HG02763 (cell line): ENCODE measurements around the gene KCNK15.
"Not testable (repeated sequence)": the region's sequence is repeated elsewhere in the genome, so short reads cannot be mapped to it uniquely, and the experiment has no call there.

Source experiments
- ATAC-seq: cut with Tn5 transposase; IDR thresholded peaks from one replicate; pipeline ENCODE4 v1.9.1; 2021; ENCODE audit warnings: mild to moderate bottlenecking, moderate library complexity; ENCODE audit not compliant: unreplicated experiment

The KCNK15 gene

DNA sequence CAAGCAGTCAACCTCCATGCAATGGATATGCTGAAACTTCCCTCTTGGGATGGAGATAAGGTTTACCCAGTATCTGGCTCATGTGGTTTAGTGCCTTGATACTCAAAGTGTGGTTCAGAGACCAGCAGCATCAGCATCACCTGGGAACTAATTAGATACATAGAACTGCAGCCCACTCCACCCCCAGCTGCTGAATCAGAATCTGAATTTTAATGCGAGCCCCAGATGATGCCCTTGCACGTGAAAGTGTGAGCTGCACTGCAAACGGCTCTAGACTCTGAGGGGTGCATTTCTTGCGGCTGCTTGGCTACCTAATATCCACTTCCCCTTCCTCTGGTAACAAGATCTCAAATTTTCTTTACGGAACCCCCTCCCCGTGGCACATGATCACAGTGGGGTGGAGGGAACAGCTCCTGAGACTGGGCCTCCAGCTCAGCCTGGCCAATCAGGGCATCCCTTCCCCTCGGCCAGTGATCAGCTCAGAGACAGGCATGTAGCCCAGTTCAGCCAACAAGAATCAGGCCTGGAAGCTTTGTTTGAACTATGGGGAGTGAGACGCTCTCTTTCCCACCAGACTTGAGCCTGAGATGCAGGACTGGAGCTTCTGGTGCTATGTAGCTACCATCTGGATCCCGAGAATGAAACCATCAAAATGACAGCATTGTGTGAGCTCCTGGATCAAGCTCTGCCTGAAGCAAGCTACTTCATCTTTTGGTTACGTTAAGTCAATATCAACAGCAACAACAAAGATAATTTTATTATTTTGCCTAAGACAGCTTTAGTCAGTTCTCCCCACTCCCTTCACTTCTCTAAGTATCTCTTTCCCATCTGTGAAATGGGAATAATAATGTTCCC is 12.8 kb downstream of the KCNK15 start:
- no peak for ATAC-seq

DNA sequence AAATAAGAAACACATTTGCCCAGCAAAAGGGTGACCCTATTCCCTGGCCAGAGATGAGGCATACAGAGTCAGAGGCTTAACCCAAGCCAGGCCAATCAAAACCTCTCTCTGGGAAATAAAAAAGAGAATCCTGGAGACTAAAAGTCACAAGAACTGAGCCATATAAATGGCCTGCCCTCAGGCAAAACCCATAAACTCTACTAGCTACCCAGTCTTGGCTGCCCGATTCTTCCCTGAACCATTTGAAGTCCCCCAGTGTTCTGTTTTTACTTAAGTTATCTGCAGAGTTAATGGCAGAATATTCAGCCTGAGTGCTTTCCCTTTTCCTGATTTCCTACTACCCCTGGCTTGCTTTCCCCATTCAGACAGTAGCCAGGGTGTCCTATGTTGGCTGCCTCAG is 13.9 kb downstream of the KCNK15 start:
- no peak for ATAC-seq

DNA sequence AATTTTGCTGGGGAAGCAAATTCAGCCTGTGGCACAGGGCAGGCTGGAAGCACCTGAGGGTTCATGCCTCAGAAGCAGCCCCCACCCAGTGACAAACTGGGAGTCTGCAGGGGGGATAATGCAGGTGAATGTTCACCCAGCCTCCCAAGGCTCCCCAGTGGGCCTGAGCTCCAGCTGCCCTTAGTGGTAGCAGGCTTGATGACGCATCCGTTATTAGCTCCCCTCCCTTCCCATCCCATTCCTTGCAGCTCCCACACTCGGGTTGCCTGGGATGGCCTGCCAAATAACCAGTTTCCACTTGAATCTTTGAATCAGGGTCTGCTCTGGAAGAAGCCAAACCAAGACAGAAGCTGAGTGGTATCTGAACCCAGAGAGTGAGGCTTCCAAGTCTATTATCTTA is 15.8 kb downstream of the KCNK15 start:
- ATAC-seq = no peak

DNA sequence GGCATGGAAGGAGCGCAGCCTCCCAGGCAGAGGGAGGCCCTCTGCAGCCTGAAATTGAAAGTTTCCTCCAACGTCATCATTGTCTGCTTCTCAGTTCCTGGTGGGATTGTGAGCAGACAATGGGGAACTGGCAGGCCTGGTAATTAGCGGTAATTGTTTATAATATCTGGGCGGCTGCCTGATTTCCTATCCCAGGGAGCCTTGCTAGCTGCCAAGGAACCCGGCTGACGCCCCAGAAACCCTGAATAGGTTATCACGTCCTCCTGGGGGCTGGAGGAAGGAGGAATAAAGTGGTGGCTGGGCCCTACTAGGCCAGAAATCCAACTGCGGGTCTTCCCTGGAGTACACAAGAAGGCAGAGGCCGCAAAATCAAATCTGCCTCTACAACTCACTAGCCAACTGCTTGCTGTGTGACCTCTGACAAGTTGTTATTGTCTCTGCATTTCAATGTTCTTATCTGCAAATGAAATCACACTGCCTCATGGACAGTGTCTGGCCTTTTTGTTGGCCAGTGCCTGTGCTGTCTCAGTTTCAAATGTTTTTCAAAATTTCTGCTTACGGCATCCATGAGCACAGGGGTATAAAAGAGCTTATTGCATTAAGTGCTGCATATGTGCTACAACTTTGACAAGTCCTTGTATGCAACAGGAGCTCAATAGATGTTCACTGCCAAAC is 16.9 kb downstream of the KCNK15 start:
- ATAC-seq = no peak

DNA sequence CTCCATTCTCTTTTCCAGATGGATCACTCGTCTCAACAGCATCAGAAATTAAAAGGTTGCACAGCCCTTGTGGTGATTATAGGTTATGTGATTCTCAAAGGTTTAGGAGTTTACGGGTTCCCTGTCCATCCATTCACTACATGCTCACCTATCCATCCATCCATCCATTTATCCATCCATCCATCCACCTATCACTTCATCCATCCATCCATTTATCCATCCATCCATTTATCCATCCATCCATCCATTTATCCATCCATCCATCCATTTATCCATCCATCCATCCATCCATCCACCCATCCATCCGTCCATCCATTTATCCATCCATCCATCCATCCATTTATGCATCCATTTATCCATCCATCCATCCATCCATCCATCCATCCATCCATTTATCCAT is 18.1 kb downstream of the KCNK15 start:
- ATAC-seq = not testable (repeated sequence)

DNA sequence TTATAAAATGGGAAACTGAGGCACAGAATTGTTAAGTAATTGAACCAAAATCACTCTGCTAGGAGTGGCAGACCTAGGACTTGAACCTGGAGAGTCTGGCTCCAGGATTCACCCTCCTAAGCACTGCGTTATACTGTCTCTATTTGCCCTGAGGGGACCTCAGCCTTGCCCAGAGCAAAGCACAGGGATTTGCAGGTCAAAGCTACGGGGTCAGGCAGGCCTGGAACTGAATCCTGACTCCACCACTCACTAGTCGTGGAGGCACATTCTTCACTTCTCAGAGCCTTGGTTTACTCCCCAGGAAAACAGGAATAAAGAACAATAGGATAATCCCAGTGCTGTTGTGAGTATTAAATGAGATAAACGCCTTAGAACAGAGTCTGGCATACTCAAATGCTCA is 19.4 kb downstream of the KCNK15 start:
- ATAC-seq = no peak

DNA sequence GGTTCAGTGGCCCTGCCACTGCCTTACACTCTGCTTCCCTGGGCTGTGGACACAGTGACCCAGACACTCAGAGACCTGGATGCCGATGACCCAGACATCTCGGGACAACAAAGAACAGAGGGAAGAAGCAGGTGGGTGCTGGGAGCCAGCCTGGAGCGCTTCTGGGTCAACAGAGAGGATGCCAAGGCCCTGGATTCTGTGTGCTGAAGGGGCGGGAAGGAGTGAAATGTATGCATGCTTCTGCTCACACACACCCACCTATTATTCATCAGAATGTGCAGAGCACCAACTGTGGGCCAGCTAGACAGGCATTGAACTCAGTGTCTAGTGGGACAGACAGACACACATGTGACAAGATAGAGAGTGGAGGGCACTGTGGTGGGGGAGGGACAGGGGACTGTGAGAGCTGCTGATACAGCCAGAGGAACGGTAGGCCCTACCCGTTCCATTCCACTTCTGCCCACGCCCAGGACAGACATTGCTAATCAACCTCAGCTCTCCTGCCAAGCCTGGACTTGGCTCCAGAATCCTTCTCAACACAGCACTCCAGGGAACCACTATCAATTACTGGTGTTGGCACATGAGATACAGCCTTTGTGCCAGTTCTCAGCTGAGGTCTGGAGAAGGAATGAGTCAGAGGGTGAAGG is 20.2 kb downstream of the KCNK15 start:
- no peak for ATAC-seq

DNA sequence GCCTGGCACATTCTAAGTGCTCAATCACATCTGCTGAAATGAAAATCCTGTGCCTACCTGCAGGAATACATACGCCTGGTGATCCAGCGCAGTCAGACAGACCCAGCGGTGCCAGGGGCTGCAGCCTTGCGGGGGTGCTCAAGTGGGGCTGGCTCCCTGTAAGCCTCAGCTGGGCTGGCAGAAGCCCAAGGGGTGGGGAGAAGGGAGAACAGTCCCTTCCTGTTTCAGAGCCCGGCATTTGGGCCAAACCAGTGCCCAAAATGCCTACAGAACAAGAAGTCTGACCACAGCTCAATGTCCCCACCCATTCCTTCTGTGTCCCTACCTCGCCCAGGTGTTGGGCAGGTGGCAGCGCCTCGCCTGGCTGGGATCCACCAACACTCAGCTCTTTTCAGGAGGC is 22.6 kb downstream of the KCNK15 start:
- no peak for ATAC-seq

DNA sequence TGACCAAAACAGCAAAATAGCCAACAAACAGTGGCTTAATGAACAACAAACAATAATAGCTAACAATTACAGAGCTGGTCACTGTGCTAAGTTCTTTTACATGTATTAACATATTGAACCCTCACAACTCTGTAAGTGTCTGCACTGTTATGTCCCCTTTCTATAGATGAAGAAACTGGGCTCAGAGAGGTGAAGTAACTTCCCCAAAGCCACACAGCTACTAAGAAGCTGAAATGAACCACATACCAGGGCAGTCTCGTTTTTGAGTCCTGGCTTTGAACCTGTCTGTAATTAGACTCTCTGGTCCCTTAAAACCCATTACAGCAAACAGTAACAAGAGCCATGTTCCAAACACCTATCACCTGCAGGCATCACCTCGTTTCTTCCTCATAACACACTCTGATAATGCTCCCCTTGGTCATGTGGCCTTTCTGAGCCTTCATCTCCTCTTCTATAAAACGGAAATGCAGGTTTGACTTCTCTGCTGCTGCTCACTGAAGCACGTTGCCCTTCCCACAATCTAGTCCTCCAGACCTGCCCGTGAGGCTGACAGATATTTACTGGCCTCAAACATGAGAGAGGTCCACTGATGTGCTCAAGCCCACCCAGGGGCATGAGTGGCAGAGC is 23.3 kb downstream of the KCNK15 start:
- ATAC-seq = no peak

DNA sequence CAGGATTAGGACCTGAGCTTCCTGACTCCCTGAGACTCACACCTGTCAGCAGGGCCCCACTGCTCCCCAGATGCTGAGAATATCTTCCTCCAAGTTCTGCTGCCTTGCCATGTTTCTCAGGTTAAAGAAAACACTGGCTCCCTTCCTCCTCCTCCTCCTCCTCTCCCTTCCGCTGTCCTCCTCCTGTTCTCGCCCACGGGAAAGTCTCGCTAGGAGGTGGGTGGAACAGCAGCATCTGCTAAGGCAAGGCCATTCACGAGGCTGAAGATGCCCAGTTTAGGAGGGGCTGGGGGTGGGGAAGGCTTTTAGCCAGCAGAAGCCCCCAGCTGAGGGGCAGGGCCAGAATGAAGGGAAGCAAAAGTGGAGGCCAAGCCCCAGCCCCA is 23.8 kb downstream of the KCNK15 start:
- no peak for ATAC-seq

DNA sequence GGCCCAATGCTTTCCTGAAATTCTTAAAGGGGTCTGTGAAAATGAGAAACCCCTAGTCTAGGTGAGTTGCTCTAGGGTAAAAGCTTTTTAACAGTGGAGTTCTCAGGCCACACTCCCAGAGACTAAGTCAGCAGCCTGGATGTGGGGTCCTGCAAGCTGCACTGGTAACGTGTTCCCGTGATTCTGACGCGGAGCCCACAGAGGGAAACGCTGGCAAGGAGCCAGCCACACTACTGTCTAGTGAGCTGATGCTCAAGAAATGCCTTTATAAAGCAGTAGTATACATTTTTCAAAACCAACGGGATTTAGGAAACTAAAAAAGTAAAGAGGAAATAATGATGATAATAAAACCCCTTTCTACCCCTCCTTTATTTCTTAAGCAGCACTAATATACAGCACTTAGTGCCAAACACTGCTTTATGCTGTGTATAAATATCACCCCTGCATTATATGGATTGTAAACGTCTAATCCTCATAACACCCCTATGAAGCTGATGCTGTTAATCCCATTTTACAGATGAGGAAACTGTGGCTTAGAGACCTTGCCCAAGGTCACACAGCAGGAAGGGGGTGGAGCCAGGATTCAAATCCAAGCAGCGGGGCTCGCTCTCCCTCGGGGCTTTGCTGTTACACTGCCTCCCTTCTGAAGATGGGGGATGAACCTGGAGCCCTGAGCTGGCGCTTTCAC is 25.0 kb downstream of the KCNK15 start:
- ATAC-seq = no peak

DNA sequence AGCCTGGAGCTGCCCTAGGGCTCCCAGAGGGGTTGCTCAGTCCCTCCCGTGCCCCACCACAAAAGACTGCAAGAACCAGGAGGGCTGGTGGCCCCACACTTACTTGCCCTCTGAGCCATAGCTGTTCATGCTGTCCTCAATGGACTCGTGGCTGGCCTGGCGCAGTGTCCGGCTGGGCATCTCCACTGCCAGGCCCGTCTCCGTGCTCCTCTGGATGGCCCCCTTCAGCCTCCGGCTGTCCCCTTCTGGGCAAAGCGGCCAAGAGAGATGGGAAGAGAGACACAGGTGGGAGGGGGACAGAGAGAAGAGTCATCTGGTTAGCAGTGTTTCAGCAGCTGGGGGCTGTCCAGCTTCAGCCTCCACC is 25.5 kb downstream of the KCNK15 start:
- ATAC-seq = no peak

DNA sequence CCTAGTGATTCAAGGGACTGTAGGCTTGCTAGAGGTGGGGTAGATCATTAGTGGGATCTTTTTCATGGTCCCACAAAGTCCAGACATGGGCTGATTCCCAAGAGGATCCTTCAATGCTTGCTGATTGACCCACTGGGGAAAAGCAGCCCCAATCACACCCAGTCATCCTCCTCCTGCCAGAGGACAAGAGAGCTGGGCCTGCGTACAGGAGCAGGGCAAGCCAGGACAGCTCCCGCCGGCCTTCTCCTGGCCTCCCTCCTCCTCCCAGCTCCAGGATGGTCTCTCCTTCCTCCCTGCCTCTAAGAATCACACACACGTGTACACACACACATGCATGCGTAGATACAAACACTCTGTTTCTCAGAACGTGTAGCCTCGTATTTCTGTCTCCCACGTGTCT is 27.0 kb downstream of the KCNK15 start:
- ATAC-seq = no peak

DNA sequence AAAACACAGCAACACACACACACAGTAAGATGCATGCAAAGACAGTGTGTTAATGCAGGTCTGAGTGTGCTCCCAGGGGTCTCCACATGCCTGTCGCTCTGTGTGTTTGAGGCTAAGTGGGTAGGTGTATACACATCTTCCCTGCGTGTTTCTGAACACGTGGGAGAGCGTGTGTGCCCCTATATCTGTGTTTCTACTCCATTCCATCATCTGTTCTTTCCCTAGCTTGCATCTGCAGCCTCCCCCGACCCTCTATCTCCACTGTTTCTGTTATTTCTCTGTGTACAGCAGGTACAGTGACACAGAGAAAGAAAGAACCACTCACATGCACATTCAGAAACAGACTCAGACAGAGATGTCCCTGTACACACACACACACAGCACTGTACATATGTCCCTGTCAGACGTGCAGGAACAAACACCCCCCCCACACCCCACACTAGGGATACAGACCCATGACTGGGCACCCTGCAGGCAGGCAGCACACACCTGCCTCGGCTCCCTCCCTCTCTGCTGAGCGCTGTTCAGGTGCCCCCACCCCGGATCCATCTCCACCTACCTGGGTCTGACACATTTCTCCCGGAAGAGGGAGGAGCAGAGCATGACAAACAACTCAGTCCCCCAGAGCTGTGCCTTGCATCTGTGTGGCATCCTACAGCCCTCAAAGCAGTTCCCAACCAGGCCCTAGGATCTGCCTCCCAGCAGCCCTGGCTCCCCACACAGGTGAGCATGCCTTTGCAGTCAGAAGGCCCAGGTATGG is 27.6 kb downstream of the KCNK15 start:
- ATAC-seq = no peak

DNA sequence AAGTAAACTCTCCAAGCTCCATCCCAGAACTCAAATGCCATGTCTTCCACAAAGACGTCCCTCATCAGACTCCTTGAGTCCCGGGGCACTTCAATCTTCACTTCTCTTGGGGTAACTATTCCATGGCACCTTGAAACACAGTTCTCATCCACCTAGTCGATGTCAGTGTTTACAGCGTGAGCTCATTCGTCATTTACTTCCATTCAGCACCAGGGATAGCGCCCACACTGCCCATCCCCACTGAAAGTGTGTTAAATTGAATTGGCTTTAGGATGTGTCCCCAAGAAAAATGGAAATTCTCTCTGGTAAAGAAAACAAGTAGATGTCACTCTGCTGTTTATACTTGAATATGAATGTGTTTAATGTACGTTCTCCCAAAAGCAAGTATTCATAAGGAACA is 31.3 kb downstream of the KCNK15 start:
- no peak for ATAC-seq

DNA sequence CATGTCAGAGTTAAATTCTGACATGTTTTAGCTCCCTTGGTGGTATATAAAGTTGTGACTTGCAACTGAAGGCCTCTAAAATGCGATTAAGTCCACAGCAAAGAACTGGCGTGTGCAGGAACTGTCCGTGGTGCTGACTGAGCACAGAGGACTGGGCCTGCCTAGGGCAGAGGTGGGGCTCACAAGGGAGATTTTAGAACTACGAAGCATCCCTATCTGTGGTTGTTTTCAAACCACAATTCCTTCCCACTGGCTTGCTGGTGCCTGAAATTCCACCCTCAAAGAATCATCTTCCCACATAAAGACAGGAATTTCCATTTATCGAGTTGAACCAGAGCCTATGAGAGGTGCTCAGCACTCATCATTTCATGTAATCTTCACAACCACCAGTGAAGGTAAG is 34.6 kb downstream of the KCNK15 start:
- ATAC-seq = no peak

DNA sequence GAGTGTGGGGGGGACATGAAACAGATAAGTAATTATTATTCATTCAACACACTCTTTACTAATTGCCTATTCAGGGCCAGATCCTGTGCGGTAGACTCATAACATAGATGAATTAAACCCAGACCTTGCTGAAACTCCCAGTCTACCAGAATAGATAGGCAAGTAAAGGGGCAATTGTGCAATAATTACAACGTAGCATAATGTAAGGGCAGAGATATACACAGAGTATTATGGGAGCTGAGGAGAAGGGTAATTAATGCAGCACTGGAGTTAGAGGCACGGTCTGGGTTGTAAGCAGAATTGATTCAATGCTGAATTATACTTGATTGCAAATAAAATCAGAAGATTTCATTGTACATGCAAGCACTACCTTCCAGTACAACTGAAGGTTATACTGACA is 35.5 kb downstream of the KCNK15 start:
- ATAC-seq = no peak

DNA sequence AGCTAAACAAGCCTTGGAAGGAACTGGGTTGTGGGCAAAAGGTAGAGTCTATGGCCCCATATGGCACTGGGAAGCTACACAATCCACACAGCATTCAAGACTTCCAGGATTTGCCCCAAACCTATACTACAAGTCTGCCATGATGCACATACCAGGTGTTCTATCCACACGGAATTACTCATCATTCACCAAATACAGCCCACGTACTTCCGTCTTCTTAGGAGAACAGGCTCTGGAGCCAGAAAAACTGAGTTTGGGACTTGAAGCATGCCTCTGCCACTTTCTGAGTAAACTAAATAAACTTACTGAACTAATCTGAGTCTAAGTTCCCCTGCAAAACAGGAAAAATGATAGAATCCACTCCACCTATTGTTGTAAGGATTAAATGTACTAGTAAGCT is 36.1 kb downstream of the KCNK15 start:
- no peak for ATAC-seq

DNA sequence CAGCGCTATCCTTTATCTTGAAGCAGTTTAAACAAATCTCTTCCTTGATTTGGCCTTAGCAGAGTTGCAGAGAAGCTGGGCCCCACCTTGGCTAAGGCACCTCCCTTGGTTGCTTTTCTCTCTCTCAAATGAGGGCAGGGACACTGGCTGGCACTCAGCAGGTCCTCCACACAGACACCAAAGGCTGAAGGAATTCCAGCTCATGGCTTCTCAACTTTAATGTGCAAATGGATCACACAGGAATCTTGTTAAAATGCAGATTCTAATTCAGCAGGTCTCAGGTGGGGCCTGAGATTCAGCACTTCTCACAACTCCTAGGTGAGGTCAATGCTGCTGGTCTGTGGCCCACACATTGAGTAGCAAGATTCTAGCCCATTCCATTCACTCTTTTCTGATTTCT is 39.0 kb downstream of the KCNK15 start:
- no peak for ATAC-seq

DNA sequence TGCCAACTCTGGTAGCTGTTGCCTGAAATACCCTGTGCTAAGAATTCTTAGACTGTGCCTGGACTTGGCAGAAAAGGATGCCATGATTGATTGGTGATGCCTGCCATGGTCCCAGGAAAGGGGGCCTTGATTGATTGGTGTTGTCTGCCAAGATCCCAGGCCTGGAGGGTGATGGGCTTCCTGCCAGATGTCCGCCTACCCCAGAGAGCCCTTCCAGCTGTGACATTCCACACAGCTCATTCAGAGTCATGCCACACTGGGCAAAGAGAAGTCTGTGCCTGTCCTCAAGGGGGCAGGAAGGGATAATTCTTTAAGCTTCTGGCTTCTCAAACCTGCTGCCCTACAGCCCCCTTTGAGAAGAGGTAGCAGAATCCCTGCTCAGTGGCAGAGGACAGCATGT is 40.1 kb downstream of the KCNK15 start:
- ATAC-seq = no peak
